CD4-positive, alpha-beta T cell (primary cell): ENCODE results near the gene CALN1. TPM values are rescaled to one million over a fixed set of nuclear protein-coding genes. Genes with fewer than 3 reads are reported as not detected.
A peak's percentile ranks its signal among the peaks of the same experiment; 100 is the strongest.

ENCODE experiments used
- ATAC-seq: fragments of 200-7000 bp; cut with Tn5 transposase; one replicate; pipeline ENCODE4 v1.10.0; 2022; ENCODE audit warnings: mild to moderate bottlenecking; ENCODE audit not compliant: poor library complexity
- CTCF ChIA-PET: fragments of 350-600 bp; sonication (Branson Sonifier 250); formaldehyde crosslinking; loops from one replicate; lab custom pipeline; 2021; ENCODE audit warnings: antibody characterized with exemption, inconsistent platforms; lab: Charles Lee
- POLR2A ChIA-PET: fragments of 350-600 bp; sonication (Branson Sonifier 250); formaldehyde crosslinking; loops from one replicate; lab custom pipeline; 2021; ENCODE audit warnings: antibody characterized with exemption, inconsistent platforms; lab: Charles Lee
- DNase-seq, 14 experiments: peaks; one replicate each; pipeline ENCODE4 v3.0.0-alpha.2; 2013 to 2020; ENCODE audit warnings: mixed read lengths in 2 of 14
- H3K27ac ChIP-seq, 2 donors: one replicate each; pipeline versions ENCODE4 v1.5.1 to v1.7.0; 2013; ENCODE audit warnings: low read length in 2 of 2, low read depth in 1 of 2, mild to moderate bottlenecking in 1 of 2
- H3K27me3 ChIP-seq, 2 experiments: 1 replicate in 1 of 2; 2 replicates in 1 of 2; pipeline versions ENCODE4 v1.6.1 to v1.7.0; 2013; ENCODE audit warnings: low read length in 2 of 2, control low read depth in 1 of 2, mild to moderate bottlenecking in 1 of 2, moderate library complexity in 1 of 2; ENCODE audit not compliant: insufficient read depth in 2 of 2, control insufficient read depth in 1 of 2
- H3K36me3 ChIP-seq: one replicate; pipeline ENCODE4 v1.6.1; 2013; ENCODE audit warnings: low read length, control low read depth; ENCODE audit not compliant: insufficient read depth
- H3K4me1 ChIP-seq: one replicate; pipeline ENCODE4 v1.6.1; 2013; ENCODE audit warnings: low read length, control low read depth; ENCODE audit not compliant: insufficient read depth
- H3K4me3 ChIP-seq: one replicate; pipeline ENCODE4 v1.5.1; 2013; ENCODE audit warnings: mild to moderate bottlenecking, low read length, moderate library complexity
- H3K9me3 ChIP-seq, 2 experiments: 1 replicate in 1 of 2; 2 replicates in 1 of 2; pipeline versions ENCODE4 v1.6.1 to v1.7.0; 2013; ENCODE audit warnings: low read length in 2 of 2, mild to moderate bottlenecking in 2 of 2, control low read depth in 1 of 2, moderate library complexity in 1 of 2; ENCODE audit not compliant: control insufficient read depth in 1 of 2, insufficient read depth in 1 of 2
- H3K27ac Mint-ChIP-seq: one replicate; pipeline ENCODE4 v1.8.0; 2020; ENCODE audit warnings: mixed read lengths
- H3K27me3 Mint-ChIP-seq: one replicate; pipeline ENCODE4 v1.8.0; 2021; ENCODE audit warnings: mixed read lengths
- H3K36me3 Mint-ChIP-seq: one replicate; pipeline ENCODE4 v1.8.0; 2021; ENCODE audit warnings: low read depth, mixed read lengths
- H3K4me1 Mint-ChIP-seq: one replicate; pipeline ENCODE4 v1.8.0; 2021; ENCODE audit warnings: low read depth, mixed read lengths
- H3K4me3 Mint-ChIP-seq: one replicate; pipeline ENCODE4 v1.8.0; 2020; ENCODE audit warnings: mild to moderate bottlenecking, mixed read lengths
- H3K9me3 Mint-ChIP-seq: one replicate; pipeline ENCODE4 v1.8.0; 2020; ENCODE audit warnings: mixed read lengths
- intact Hi-C, 2 experiments: fragments of 100-400 bp; cut with DNase I in 1 of 2; cut with micrococcal nuclease in 1 of 2; formaldehyde crosslinking; loops; one replicate each; pipeline versions ENCODE4 v1.15.1 to v1.9.0; 2023 to 2025; cut with DNase I, micrococcal nuclease
- total RNA-seq, 174 experiments: library from RNA in 2 of 174; stranded (reverse) in 2 of 174; gene quantifications; one replicate each; pipeline ENCODE4 v1.2.3 and lab custom pipeline; 2021 to 2026
- TF ChIP-seq, protein P1 (sequence below): fragments of 200-600 bp; IDR thresholded peaks from one replicate; pipeline ENCODE4 v1.8.0; 2022; ENCODE audit warnings: antibody characterized with exemption, mild to moderate bottlenecking

The CALN1 gene
- total RNA-seq, 2 experiments from 2014 or later: 0.06 TPM; not detected in 1

DNA sequence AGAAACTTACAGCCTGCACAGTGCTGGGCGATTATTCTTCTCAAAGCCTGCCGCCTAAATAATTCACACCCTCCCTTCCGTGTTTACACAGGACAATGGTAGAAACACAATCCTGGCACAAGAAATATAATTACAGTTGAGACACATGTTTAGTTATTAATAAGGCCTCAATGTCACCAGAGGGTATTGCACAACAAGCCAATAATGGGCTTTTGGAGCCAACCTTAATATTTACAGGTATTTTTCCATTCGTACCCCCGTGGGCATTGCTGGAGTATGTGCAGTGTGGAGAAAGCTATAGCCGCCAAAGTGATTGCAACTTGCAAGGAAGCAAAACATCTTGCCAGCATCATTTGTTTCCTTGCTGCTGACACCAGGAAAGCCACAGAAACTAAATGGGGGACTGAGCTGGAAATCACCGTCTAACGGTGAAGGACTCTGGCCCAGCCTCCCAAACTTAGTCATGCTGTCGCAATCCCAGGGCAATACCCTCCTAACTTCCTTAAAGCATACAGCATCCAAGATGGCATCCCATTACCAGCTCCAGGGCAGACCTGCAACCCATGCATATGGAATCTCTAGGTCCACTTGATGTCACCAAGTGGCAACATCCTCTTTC, 8.6 kb downstream of the CALN1 start:
- CTCF ChIA-PET: no interaction called here

DNA sequence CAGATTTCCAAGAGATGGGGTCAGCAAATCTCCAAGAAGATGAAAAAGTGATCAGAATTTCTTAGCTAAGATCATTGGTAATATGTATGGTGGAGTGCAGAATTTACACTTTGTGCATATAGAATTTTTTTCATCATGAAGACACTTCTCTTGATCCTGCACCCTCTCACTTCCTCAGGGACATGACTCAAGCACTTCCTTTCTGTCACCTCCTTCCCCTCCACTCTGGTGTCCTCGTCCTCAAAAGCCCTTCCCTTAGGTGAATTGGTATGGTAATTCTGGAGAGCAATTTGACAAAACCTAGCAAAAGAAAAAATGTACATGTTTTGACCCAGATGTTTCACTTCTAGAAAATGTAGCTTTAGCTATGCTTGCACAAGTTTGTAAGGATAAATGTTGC, 18.1 kb downstream of the CALN1 start:
- no peak overlapping the region for H3K27ac ChIP-seq
- H3K4me1 ChIP-seq: no peaks in the 10 kb centered on the region
- intact Hi-C loops: no loop called here
- Mint-ChIP-seq H3K4me3 (no peak overlapping the region), H3K27me3 (no peaks in the 10 kb centered on the region), H3K36me3 (no peaks in the 10 kb centered on the region), H3K9me3 (peaks cover 10% of the 10 kb centered on the region), H3K27ac (no peak overlapping the region), H3K4me1 (no peaks in the 10 kb centered on the region)
- POLR2A ChIA-PET: no interaction called here
- TF ChIP-seq, protein P1, sequence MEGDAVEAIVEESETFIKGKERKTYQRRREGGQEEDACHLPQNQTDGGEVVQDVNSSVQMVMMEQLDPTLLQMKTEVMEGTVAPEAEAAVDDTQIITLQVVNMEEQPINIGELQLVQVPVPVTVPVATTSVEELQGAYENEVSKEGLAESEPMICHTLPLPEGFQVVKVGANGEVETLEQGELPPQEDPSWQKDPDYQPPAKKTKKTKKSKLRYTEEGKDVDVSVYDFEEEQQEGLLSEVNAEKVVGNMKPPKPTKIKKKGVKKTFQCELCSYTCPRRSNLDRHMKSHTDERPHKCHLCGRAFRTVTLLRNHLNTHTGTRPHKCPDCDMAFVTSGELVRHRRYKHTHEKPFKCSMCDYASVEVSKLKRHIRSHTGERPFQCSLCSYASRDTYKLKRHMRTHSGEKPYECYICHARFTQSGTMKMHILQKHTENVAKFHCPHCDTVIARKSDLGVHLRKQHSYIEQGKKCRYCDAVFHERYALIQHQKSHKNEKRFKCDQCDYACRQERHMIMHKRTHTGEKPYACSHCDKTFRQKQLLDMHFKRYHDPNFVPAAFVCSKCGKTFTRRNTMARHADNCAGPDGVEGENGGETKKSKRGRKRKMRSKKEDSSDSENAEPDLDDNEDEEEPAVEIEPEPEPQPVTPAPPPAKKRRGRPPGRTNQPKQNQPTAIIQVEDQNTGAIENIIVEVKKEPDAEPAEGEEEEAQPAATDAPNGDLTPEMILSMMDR: no peak
- no peaks in the 10 kb centered on the region for H3K27me3 ChIP-seq
- H3K4me3 ChIP-seq: no peak overlapping the region
- CTCF ChIA-PET: no interaction called here
- ATAC-seq (no peak), DNase-seq (no peak)
- H3K9me3 ChIP-seq: peaks cover 0 to 10% of the 10 kb centered on the region in 2 experiments
- H3K36me3 ChIP-seq: no peaks in the 10 kb centered on the region

More for the DNA sequence above, 8.6 kb downstream of the CALN1 start:
- Histone ChIP-seq H3K4me1 (no peaks in the 10 kb centered on the region), H3K36me3 (no peaks in the 10 kb centered on the region), H3K4me3 (no peak overlapping the region), H3K9me3 (peaks cover 0 to 11% of the 10 kb centered on the region in 2 experiments), H3K27me3 (peaks cover 0 to 2% of the 10 kb centered on the region in 2 experiments), H3K27ac (no peak overlapping the region)
- Mint-ChIP-seq H3K9me3 (peaks cover 6% of the 10 kb centered on the region), H3K27me3 (peaks cover 6% of the 10 kb centered on the region), H3K4me1 (no peaks in the 10 kb centered on the region), H3K27ac (no peak overlapping the region), H3K4me3 (no peak overlapping the region), H3K36me3 (no peaks in the 10 kb centered on the region)
- intact Hi-C loops: no loop called here
- POLR2A ChIA-PET: no interaction called here
- DNase-seq (peak in 3 of 14 experiments; percentile 8 to 61 (median 54)), ATAC-seq (no peak)
- TF ChIP-seq, protein P1: no peak

DNA sequence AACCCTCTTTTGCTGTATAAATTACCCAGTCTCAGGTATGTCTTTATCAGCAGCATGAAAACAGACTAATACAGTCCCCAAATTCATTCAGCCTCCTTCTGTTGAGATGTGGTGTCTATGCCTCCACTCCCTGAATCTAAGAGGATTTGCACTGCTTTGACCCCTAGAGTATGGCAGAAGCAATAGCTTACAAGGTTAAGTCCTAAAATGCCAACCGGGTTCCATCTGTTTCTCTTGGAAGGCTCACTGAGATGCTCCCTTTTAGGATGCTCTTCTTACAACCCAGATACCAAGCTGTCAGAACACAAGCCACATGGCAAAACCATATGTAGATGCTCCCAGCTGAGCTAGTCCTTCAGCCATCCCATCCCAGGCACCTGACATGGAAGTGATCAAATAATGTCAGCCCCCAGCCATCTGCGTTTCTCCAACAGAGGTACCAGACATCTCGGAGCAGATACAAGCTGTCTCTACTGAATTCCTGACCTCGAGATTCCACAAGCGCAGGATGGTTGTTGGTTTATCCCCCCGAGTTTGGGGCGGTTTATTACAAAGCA, 20.2 kb downstream of the CALN1 start:
- no peaks in the 10 kb centered on the region for H3K4me1 Mint-ChIP-seq
- H3K27me3 ChIP-seq: no peaks in the 10 kb centered on the region
- H3K27me3 Mint-ChIP-seq: no peaks in the 10 kb centered on the region
- H3K9me3 ChIP-seq: peaks cover 0 to 14% of the 10 kb centered on the region in 2 experiments
- H3K9me3 Mint-ChIP-seq: peaks cover 7% of the 10 kb centered on the region
- intact Hi-C loops: no loop called here
- TF ChIP-seq, protein P1: no peak
- no peaks in the 10 kb centered on the region for H3K4me1 ChIP-seq
- H3K4me3 Mint-ChIP-seq: no peak overlapping the region
- ChIA-PET POLR2A (no interaction called here), CTCF (no interaction called here)
- DNase-seq: no peak
- no peak overlapping the region for H3K27ac Mint-ChIP-seq
- no peak overlapping the region for H3K27ac ChIP-seq
- H3K36me3 ChIP-seq: no peaks in the 10 kb centered on the region
- no peak overlapping the region for H3K4me3 ChIP-seq
- no peaks in the 10 kb centered on the region for H3K36me3 Mint-ChIP-seq
- ATAC-seq: no peak
